HCT116 (cell line): Measurements from ENCODE around the gene LCLAT1. TPM values are rescaled to one million over a fixed set of nuclear protein-coding genes. Genes with fewer than 3 reads are reported as not detected.
A peak's percentile ranks its signal among the peaks of the same experiment; 100 is the strongest.

Experiments used
- ATAC-seq: fragments of 200-7000 bp; cut with Tn5 transposase; 2 replicates; pipeline ENCODE4 v1.9.1; 2020; ENCODE audit warnings: mild to moderate bottlenecking, moderate library complexity
- BruUV-seq: library from RNA; stranded (reverse); fragments of 400-500 nt; replicated peaks from 2 replicates; lab custom pipeline; 2021; lab: Mats Ljungman, UMichigan
- CTCF ChIA-PET: fragments of 300-600 bp; sonication (Branson Sonifier 250); formaldehyde crosslinking; loops from one replicate; lab custom pipeline; 2021; ENCODE audit warnings: antibody characterized with exemption; lab: Charles Lee
- POLR2A ChIA-PET: fragments of 300-600, 350-600 bp; sonication (Branson Sonifier 250); formaldehyde crosslinking; loops from one replicate; lab custom pipeline; 2021; ENCODE audit warnings: antibody characterized with exemption; lab: Charles Lee
- RAD21 ChIA-PET, 2 experiments: fragments of 300-600 bp; sonication (Branson Sonifier 250); formaldehyde crosslinking; loops; one replicate each; lab custom pipeline; 2023; ENCODE audit warnings: low total read pairs in 2 of 2; ENCODE audit not compliant: uncharacterized antibody in 2 of 2, unreplicated experiment in 2 of 2, low non-redundant PET in 1 of 2; lab: Charles Lee
- DNase-seq: peaks from one replicate; pipeline ENCODE4 v3.0.0-alpha.2; 2010; ENCODE audit warnings: low read depth, low spot score
- H2AFZ ChIP-seq: fragments of 200-600 bp; shearing (Covaris generic), sonication (generic); 2 replicates; pipeline ENCODE4 v1.6.1; 2017; ENCODE audit warnings: low read depth, mixed run types, mixed read lengths, antibody characterized with exemption, low read length; ENCODE audit not compliant: poor library complexity, severe bottlenecking
- H3K27ac ChIP-seq: 2 replicates; pipeline ENCODE4 v1.5.1; 2012; ENCODE audit warnings: low read depth, low read length
- H3K27me3 ChIP-seq: fragments of 200-600 bp; sonication (generic); 2 replicates; pipeline ENCODE4 v1.6.1; 2016; ENCODE audit warnings: mixed run types, low read length, mixed read lengths; ENCODE audit not compliant: insufficient read depth
- H3K36me3 ChIP-seq, 2 experiments: fragments of 200-500 bp in 1 of 2; fragments of 200-600 bp in 1 of 2; sonication (Bioruptor generic) in 1 of 2; sonication (generic) in 1 of 2; 2 replicates each; pipeline versions ENCODE4 v1.5.1 to v1.6.1; 2014 to 2016; ENCODE audit warnings: low read length in 2 of 2, inconsistent platforms in 1 of 2, mixed read lengths in 1 of 2, mixed run types in 1 of 2; ENCODE audit not compliant: insufficient read depth in 2 of 2, control insufficient read depth in 1 of 2
- H3K4me1 ChIP-seq, 2 experiments: fragments of 200-600 bp in 1 of 2; sonication (generic) in 1 of 2; 2 replicates each; pipeline versions ENCODE4 v1.5.1 to v1.6.1; 2012 to 2017; ENCODE audit warnings: low read length in 2 of 2, inconsistent platforms in 1 of 2, mild to moderate bottlenecking in 1 of 2, mixed read lengths in 1 of 2, mixed run types in 1 of 2, moderate library complexity in 1 of 2; ENCODE audit not compliant: insufficient read depth in 2 of 2, control insufficient read depth in 1 of 2
- H3K4me2 ChIP-seq: fragments of 200-600 bp; sonication (generic); 2 replicates; pipeline ENCODE4 v1.6.1; 2017; ENCODE audit warnings: mixed run types, low read length, mixed read lengths
- H3K4me3 ChIP-seq, 2 experiments: fragments of 200-600 bp in 1 of 2; sonication (generic) in 1 of 2; replicated peaks in 1 of 2; 2 replicates each; pipeline ENCODE4 v1.5.1; 2011 to 2016; ENCODE audit warnings: low read length in 2 of 2, control low read depth in 1 of 2, low read depth in 1 of 2, mild to moderate bottlenecking in 1 of 2, mixed read lengths in 1 of 2, mixed run types in 1 of 2
- H3K79me2 ChIP-seq: fragments of 200-600 bp; sonication (generic); 2 replicates; pipeline ENCODE4 v1.6.1; 2017; ENCODE audit warnings: mild to moderate bottlenecking, mixed run types, low read length, moderate library complexity, mixed read lengths; ENCODE audit not compliant: insufficient read depth
- H3K9ac ChIP-seq: fragments of 200-600 bp; sonication (generic); 2 replicates; pipeline ENCODE4 v1.6.1; 2016; ENCODE audit warnings: low read length, mixed read lengths
- H3K9me2 ChIP-seq: fragments of 200-600 bp; sonication (generic), shearing (Covaris generic); 2 replicates; pipeline ENCODE4 v1.6.1; 2017; ENCODE audit warnings: mixed run types, mild to moderate bottlenecking, moderate library complexity; ENCODE audit not compliant: insufficient read depth
- H3K9me3 ChIP-seq, 2 experiments: fragments of 200-500 bp in 1 of 2; fragments of 200-600 bp in 1 of 2; sonication (Bioruptor generic) in 1 of 2; sonication (generic) in 1 of 2; 2 replicates each; pipeline ENCODE4 v1.6.1; 2014 to 2017; ENCODE audit warnings: low read length in 2 of 2, mixed read lengths in 2 of 2, inconsistent platforms in 1 of 2, low read depth in 1 of 2, mild to moderate bottlenecking in 1 of 2, mixed run types in 1 of 2, moderate library complexity in 1 of 2; ENCODE audit not compliant: control insufficient read depth in 1 of 2, insufficient read depth in 1 of 2
- H4K20me1 ChIP-seq: fragments of 200-600 bp; sonication (generic), shearing (Covaris generic); 2 replicates; pipeline ENCODE4 v1.6.1; 2017; ENCODE audit warnings: mixed run types, mild to moderate bottlenecking, moderate library complexity; ENCODE audit not compliant: insufficient read depth
- ATF3 ChIP-seq: IDR thresholded peaks from 2 replicates; pipeline ENCODE4 v1.6.1; 2012
- CBX3 ChIP-seq: IDR thresholded peaks from 2 replicates; pipeline ENCODE4 v1.6.1; 2012; ENCODE audit warnings: low read depth
- CEBPB ChIP-seq: IDR thresholded peaks from 2 replicates; pipeline ENCODE4 v1.6.1; 2012; ENCODE audit warnings: low read depth
- ELF1 ChIP-seq: IDR thresholded peaks from 2 replicates; pipeline ENCODE4 v1.6.1; 2012; ENCODE audit warnings: low read depth, borderline replicate concordance
- EZH2 ChIP-seq: fragments of 200-600 bp; sonication (generic); IDR thresholded peaks from 2 replicates; pipeline ENCODE4 v1.6.1; 2017; ENCODE audit warnings: antibody characterized with exemption, mixed run types
- EZH2phosphoT487 ChIP-seq: fragments of 200-600 bp; IDR thresholded peaks from 2 replicates; pipeline ENCODE4 v1.6.1; 2018; ENCODE audit warnings: antibody characterized with exemption, borderline replicate concordance
- JUND ChIP-seq: IDR thresholded peaks from 2 replicates; pipeline ENCODE4 v1.6.1; 2012
- RAD21 ChIP-seq: IDR thresholded peaks from 2 replicates; pipeline ENCODE4 v1.6.1; 2012; ENCODE audit warnings: low read depth, mild to moderate bottlenecking
- SIN3A ChIP-seq: IDR thresholded peaks from 2 replicates; pipeline ENCODE4 v1.6.1; 2012; ENCODE audit warnings: low read depth
- TCF7L2 ChIP-seq: IDR thresholded peaks from 2 replicates; pipeline ENCODE4 v1.7.0; 2011; ENCODE audit warnings: borderline replicate concordance, inconsistent platforms; ENCODE audit not compliant: insufficient read depth, insufficient read length; ENCODE audit errors: extremely low read depth
- YY1 ChIP-seq: IDR thresholded peaks from 2 replicates; pipeline ENCODE4 v1.6.1; 2011; ENCODE audit warnings: low read length, low read depth, moderate library complexity, mild to moderate bottlenecking; ENCODE audit not compliant: insufficient replicate concordance; ENCODE audit errors: extremely low read depth
- ZBTB33 ChIP-seq: IDR thresholded peaks from 2 replicates; pipeline ENCODE4 v1.6.1; 2011; ENCODE audit warnings: mild to moderate bottlenecking, low read length, moderate library complexity; ENCODE audit not compliant: insufficient replicate concordance; ENCODE audit errors: extremely low read depth
- ZFX ChIP-seq: fragments of 450-650 bp; IDR thresholded peaks from 2 replicates; pipeline ENCODE4 v1.6.1; 2017
- ZNF274 ChIP-seq: fragments of 200-500 bp; sonication (Bioruptor generic); IDR thresholded peaks from 2 replicates; pipeline ENCODE4 v1.6.1; 2014; ENCODE audit warnings: mild to moderate bottlenecking, low read depth, low read length, inconsistent platforms
- intact Hi-C: fragments of 100-400 bp; cut with micrococcal nuclease; formaldehyde crosslinking; loops from 2 replicates; pipeline ENCODE4 v1.10.0; 2022
- total RNA-seq: library from RNA; stranded (reverse); gene quantifications from one replicate; pipeline ENCODE4 v1.2.1, GENCODE V29; 2021; ENCODE audit not compliant: unreplicated experiment
- TF ChIP-seq, protein P1 (sequence below): IDR thresholded peaks from 2 replicates; pipeline ENCODE4 v1.6.1; 2012
- TF ChIP-seq, protein P2 (sequence below): IDR thresholded peaks from 2 replicates; pipeline ENCODE4 v1.6.1; 2012; ENCODE audit warnings: low read depth
- TF ChIP-seq, protein P3 (sequence below), 3 experiments: fragments of 200-600 bp in 1 of 3; sonication (generic) in 1 of 3; IDR thresholded peaks in 2 of 3; conservative IDR thresholded peaks in 1 of 3; 2 replicates each; pipeline ENCODE4 v1.5.1; 2012 to 2017; ENCODE audit warnings: low read depth in 2 of 3, low read length in 2 of 3, antibody characterized with exemption in 1 of 3, borderline replicate concordance in 1 of 3, control low read depth in 1 of 3, mild to moderate bottlenecking in 1 of 3, mixed read lengths in 1 of 3, mixed run types in 1 of 3, moderate library complexity in 1 of 3; ENCODE audit not compliant: insufficient read depth in 1 of 3

LCLAT1 gene
- total RNA-seq, 1 experiment from 2014 or later, result 36.2 TPM

GRCh38 chr2:30511122-30512083 lies 64.4 kb downstream of the LCLAT1 start:
- Histone ChIP-seq H3K4me1 (peaks cover 45 to 55% of the 10 kb centered on the region in 2 experiments), H3K36me3 (no peaks in the 10 kb centered on the region), H3K9ac (peak overlapping the region; percentile 4; the same call in 1 of the 2 replicates), H3K79me2 (peaks cover 88% of the 10 kb centered on the region), H2AFZ (no peak overlapping the region), H3K27me3 (no peaks in the 10 kb centered on the region), H3K9me2 (no peaks in the 10 kb centered on the region), H3K9me3 (peaks cover 0 to 8% of the 10 kb centered on the region in 2 experiments; a peak in 1 of 4 replicates), H4K20me1 (peaks cover 23% of the 10 kb centered on the region), H3K4me2 (peak overlapping the region; percentile 66), H3K4me3 (peak overlapping the region in 1 of 2 experiments; percentile 11; a peak in 2 of 4 replicates), H3K27ac (peak overlapping the region; percentile 23; the same call in 1 of the 2 replicates)
- BruUV-seq, result no TSS peak
- intact Hi-C loops, result no loop called here
- DNase-seq (peak; percentile 57), ATAC-seq (peak; percentile 94)
- ChIA-PET POLR2A (no interaction called here), CTCF (interaction anchor here (1.0 kb wide), 1 partner anchor 346 kb away, joined by 3 read pairs; no protein-coding TSS in a partner anchor), RAD21 (no interaction called here)
- TF ChIP-seq CBX3, result peak; percentile 86
- TF ChIP-seq EZH2, result no peak
- TF ChIP-seq SIN3A, result peak; percentile 83
- TF ChIP-seq, protein P1, sequence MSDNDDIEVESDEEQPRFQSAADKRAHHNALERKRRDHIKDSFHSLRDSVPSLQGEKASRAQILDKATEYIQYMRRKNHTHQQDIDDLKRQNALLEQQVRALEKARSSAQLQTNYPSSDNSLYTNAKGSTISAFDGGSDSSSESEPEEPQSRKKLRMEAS, result peak; percentile 65
- TF ChIP-seq ZFX, result no peak
- no peak for TF ChIP-seq RAD21
- TF ChIP-seq ZBTB33, result no peak
- TF ChIP-seq ZNF274, result no peak
- TF ChIP-seq JUND, result peak; percentile 93
- TF ChIP-seq ATF3, result no peak
- TF ChIP-seq, protein P2, sequence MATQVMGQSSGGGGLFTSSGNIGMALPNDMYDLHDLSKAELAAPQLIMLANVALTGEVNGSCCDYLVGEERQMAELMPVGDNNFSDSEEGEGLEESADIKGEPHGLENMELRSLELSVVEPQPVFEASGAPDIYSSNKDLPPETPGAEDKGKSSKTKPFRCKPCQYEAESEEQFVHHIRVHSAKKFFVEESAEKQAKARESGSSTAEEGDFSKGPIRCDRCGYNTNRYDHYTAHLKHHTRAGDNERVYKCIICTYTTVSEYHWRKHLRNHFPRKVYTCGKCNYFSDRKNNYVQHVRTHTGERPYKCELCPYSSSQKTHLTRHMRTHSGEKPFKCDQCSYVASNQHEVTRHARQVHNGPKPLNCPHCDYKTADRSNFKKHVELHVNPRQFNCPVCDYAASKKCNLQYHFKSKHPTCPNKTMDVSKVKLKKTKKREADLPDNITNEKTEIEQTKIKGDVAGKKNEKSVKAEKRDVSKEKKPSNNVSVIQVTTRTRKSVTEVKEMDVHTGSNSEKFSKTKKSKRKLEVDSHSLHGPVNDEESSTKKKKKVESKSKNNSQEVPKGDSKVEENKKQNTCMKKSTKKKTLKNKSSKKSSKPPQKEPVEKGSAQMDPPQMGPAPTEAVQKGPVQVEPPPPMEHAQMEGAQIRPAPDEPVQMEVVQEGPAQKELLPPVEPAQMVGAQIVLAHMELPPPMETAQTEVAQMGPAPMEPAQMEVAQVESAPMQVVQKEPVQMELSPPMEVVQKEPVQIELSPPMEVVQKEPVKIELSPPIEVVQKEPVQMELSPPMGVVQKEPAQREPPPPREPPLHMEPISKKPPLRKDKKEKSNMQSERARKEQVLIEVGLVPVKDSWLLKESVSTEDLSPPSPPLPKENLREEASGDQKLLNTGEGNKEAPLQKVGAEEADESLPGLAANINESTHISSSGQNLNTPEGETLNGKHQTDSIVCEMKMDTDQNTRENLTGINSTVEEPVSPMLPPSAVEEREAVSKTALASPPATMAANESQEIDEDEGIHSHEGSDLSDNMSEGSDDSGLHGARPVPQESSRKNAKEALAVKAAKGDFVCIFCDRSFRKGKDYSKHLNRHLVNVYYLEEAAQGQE, result no peak
- no peak for TF ChIP-seq ELF1
- TF ChIP-seq EZH2phosphoT487, result no peak
- peak; percentile 84 for TF ChIP-seq TCF7L2
- no peak for TF ChIP-seq YY1
- TF ChIP-seq, protein P3, sequence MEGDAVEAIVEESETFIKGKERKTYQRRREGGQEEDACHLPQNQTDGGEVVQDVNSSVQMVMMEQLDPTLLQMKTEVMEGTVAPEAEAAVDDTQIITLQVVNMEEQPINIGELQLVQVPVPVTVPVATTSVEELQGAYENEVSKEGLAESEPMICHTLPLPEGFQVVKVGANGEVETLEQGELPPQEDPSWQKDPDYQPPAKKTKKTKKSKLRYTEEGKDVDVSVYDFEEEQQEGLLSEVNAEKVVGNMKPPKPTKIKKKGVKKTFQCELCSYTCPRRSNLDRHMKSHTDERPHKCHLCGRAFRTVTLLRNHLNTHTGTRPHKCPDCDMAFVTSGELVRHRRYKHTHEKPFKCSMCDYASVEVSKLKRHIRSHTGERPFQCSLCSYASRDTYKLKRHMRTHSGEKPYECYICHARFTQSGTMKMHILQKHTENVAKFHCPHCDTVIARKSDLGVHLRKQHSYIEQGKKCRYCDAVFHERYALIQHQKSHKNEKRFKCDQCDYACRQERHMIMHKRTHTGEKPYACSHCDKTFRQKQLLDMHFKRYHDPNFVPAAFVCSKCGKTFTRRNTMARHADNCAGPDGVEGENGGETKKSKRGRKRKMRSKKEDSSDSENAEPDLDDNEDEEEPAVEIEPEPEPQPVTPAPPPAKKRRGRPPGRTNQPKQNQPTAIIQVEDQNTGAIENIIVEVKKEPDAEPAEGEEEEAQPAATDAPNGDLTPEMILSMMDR (IDR thresholded peaks at IDR 0.05 in 2 of 3, conservative IDR thresholded peaks at IDR 0.05 in 1 of 3; ENCODE audit: borderline replicate concordance in 1 of 3, insufficient read depth in 1 of 3, low read depth in 2 of 3, low read length in 2 of 3), result no peak
- peak; percentile 83 for TF ChIP-seq CEBPB
